Measurements from ENCODE around the gene KDM1B. TPM values are rescaled to one million over a fixed set of nuclear protein-coding genes. Genes with fewer than 3 reads are reported as not detected.

Gene KDM1B
- total and polyA plus RNA-seq, 2 of the 8 experiments (the other 6 are each of a cell fraction or from before 2014, with no cell fraction given): 3.7 to 7.5 TPM

DNA sequence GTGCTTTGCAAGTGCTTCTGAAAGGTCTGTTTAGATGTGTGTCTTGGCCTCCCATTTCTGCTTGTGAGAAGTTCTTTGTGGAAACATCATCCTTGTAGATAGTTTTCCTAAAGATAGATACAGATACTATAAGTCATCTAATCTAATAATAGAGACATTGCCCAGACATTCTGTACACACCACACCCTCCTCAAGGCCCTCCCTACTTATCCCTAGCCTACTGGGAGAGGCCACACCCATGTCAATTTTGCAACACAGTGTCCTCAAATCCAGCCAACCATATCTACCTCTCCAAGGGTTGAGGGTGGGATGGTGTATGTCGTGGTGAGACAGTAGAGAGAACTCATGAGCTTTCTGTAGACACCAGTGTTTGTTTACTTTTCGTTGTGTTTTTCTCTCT is 6.2 kb downstream of the KDM1B start:
- CTCF ChIA-PET (ENCODE audit: partially characterized antibody): no interaction called here

More for the DNA sequence above, 6.2 kb downstream of the KDM1B start:
- H2BK5ac ChIP-seq (ENCODE audit: low read depth, low read length): no peak overlapping the region
- 93% methylated on average over 2 of the region's 2 CpGs; no CpG with 5 or more reads in 1 of the 2 experiments for WGBS, 2 experiments (ENCODE audit: extremely low coverage in 1 of 2, insufficient coverage in 1 of 2, insufficient read length in 1 of 2, insufficient replicate concordance in 2 of 2, low coverage in 1 of 2, low lambda C conversion rate in 2 of 2, missing lambda C conversion rate in 1 of 2)
- peaks cover 3 to 20% (median 10%) of the 10 kb centered on the region in 4 experiments; a peak in 6 of 8 replicates for H3K36me3 ChIP-seq (ENCODE audit: control insufficient read depth in 2 of 4, insufficient read depth in 4 of 4, low read length in 3 of 4)
- H3K56ac ChIP-seq (replicated peaks; ENCODE audit: insufficient read length, low read depth, low read length): no peak overlapping the region
- H3K4me3 ChIP-seq (ENCODE audit: extremely low read depth in 1 of 4, insufficient read depth in 2 of 4, low read depth in 3 of 4, low read length in 4 of 4): no peak overlapping the region
- H2AFZ ChIP-seq (ENCODE audit: low read length): no peak overlapping the region
- H3K9ac ChIP-seq (replicated peaks in 1 of 4; ENCODE audit: extremely low read depth in 1 of 4, low read depth in 3 of 4, low read length in 3 of 4): no peak overlapping the region
- TF ChIP-seq CHD2 (IDR thresholded peaks at IDR 0.05; ENCODE audit: low read length) (no peak), TCF12 (IDR thresholded peaks at IDR 0.05; ENCODE audit: low read depth, low read length) (no peak), SIX5 (IDR thresholded peaks at IDR 0.05; ENCODE audit: low read depth, low read length) (no peak), BCL11A (IDR thresholded peaks at IDR 0.05; ENCODE audit: low read depth in 2 of 2, low read length in 2 of 2) (no peak), GTF2F1 (IDR thresholded peaks at IDR 0.05; ENCODE audit: borderline replicate concordance, low read depth, low read length) (no peak), RBBP5 (IDR thresholded peaks at IDR 0.05; ENCODE audit: borderline replicate concordance, low read depth, low read length) (no peak), RXRA (IDR thresholded peaks at IDR 0.05; ENCODE audit: insufficient read depth, low read depth, low read length) (no peak), JUND (IDR thresholded peaks at IDR 0.05; ENCODE audit: low read length) (no peak), CREB1 (IDR thresholded peaks at IDR 0.05) (no peak)
- TF ChIP-seq, protein P1, sequence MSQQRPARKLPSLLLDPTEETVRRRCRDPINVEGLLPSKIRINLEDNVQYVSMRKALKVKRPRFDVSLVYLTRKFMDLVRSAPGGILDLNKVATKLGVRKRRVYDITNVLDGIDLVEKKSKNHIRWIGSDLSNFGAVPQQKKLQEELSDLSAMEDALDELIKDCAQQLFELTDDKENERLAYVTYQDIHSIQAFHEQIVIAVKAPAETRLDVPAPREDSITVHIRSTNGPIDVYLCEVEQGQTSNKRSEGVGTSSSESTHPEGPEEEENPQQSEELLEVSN (IDR thresholded peaks at IDR 0.05): no peak
- TF ChIP-seq, protein P2, sequence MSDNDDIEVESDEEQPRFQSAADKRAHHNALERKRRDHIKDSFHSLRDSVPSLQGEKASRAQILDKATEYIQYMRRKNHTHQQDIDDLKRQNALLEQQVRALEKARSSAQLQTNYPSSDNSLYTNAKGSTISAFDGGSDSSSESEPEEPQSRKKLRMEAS (IDR thresholded peaks at IDR 0.05): no peak
- H4K20me1 ChIP-seq (replicated peaks in 1 of 2; ENCODE audit: control insufficient read depth in 1 of 2, insufficient read depth in 2 of 2, low read length in 2 of 2): peaks cover 0 to 2% of the 10 kb centered on the region in 2 experiments
- H3K27me3 ChIP-seq (replicated peaks in 1 of 4; ENCODE audit: control insufficient read depth in 3 of 4, extremely low read depth in 1 of 4, insufficient read depth in 3 of 4, low read length in 3 of 4): no peaks in the 10 kb centered on the region
- no peak overlapping the region for H2AK5ac ChIP-seq (ENCODE audit: low read depth, low read length)
- no peak overlapping the region for H2BK15ac ChIP-seq (ENCODE audit: low read length)
- no peak overlapping the region for H3K27ac ChIP-seq (ENCODE audit: low read depth, low read length)
- FAIRE-seq (no peak), DNase-seq (ENCODE audit: low read depth in 1 of 2, low spot score in 2 of 2) (no peak)
- H3K79me1 ChIP-seq (ENCODE audit: low read depth, low read length): no peaks in the 10 kb centered on the region
- H3K9me3 ChIP-seq (ENCODE audit: insufficient read depth in 2 of 2, low read depth in 1 of 2, low read length in 1 of 2): no peaks in the 10 kb centered on the region
- POLR2A ChIA-PET (ENCODE audit: partially characterized antibody): interaction anchor here (1.2 kb wide), 1 partner anchor 10 kb away, joined by 4 read pairs; no protein-coding TSS in a partner anchor
- no peaks in the 10 kb centered on the region for H3K79me2 ChIP-seq (ENCODE audit: control insufficient read depth in 1 of 2, insufficient read depth in 2 of 2, low read length in 2 of 2)
- no peak overlapping the region for H4K5ac ChIP-seq (ENCODE audit: insufficient read length, low read depth, low read length)
- H3K18ac ChIP-seq (ENCODE audit: extremely low read depth, low read length): no peak overlapping the region
- H3K23me2 ChIP-seq (ENCODE audit: low read depth, low read length): no peaks in the 10 kb centered on the region
- no peak overlapping the region for H2BK12ac ChIP-seq (ENCODE audit: low read depth, low read length)
- H2BK20ac ChIP-seq (ENCODE audit: low read length): no peak overlapping the region
- H3K14ac ChIP-seq (ENCODE audit: insufficient read length): no peak overlapping the region
- H4K8ac ChIP-seq (ENCODE audit: extremely low read depth, insufficient read depth, low read length): no peak overlapping the region
- H3K23ac ChIP-seq (ENCODE audit: insufficient read length): no peak overlapping the region
- no peak overlapping the region for H4K91ac ChIP-seq (replicated peaks; ENCODE audit: insufficient read length, low read length)
- no peak overlapping the region for H3K4me2 ChIP-seq (ENCODE audit: insufficient read depth in 1 of 2, low read depth in 2 of 2, low read length in 2 of 2)
- no peak overlapping the region for H3K4ac ChIP-seq (replicated peaks; ENCODE audit: insufficient read length, low read depth, low read length)
- H2BK120ac ChIP-seq (replicated peaks; ENCODE audit: low read depth, low read length): no peak overlapping the region
- H3K4me1 ChIP-seq (replicated peaks in 1 of 4; ENCODE audit: control insufficient read depth in 3 of 4, insufficient read depth in 4 of 4, low read length in 3 of 4): no peaks in the 10 kb centered on the region
